ENCODE measurements around the gene TDO2. TPM values are rescaled to one million over a fixed set of nuclear protein-coding genes. Genes with fewer than 3 reads are reported as not detected.

TDO2 gene
- total and polyA plus RNA-seq, 2 of the 13 experiments (the other 11 are each of a cell fraction or from before 2014, with no cell fraction given) = not detected

- no peak for TF ChIP-seq ZNF646 (CRISPR knock-in tag; IDR thresholded peaks at IDR 0.05)
- peak; percentile 32; the same call in 1 of the 2 replicates for TF ChIP-seq RFXAP (CRISPR knock-in tag; IDR thresholded peaks at IDR 0.05; ENCODE audit: borderline replicate concordance)
- no peak for TF ChIP-seq ZNF513 (CRISPR knock-in tag; conservative IDR thresholded peaks at IDR 0.05)
- TF ChIP-seq ZNF563 (CRISPR knock-in tag; IDR thresholded peaks at IDR 0.05) = peak; percentile 92
- no peak for TF ChIP-seq PCBP1 (IDR thresholded peaks at IDR 0.05; ENCODE audit: borderline replicate concordance, low read depth, low read length)
- no peak for TF ChIP-seq RAD21 (CRISPR knock-in tag; IDR thresholded peaks at IDR 0.05)
- peak; percentile 35; the same call in 1 of the 2 replicates for TF ChIP-seq ZNF446 (CRISPR knock-in tag; IDR thresholded peaks at IDR 0.05)
- TF ChIP-seq MTF2 (CRISPR knock-in tag; IDR thresholded peaks at IDR 0.05; ENCODE audit: borderline replicate concordance) = 0 out of 2 replicates have a peak, but pooled peaks have one; percentile 68
- no peak for TF ChIP-seq TAF15 (IDR thresholded peaks at IDR 0.05; ENCODE audit: low read depth, low read length, poor library complexity, severe bottlenecking)
- TF ChIP-seq KDM2A (CRISPR knock-in tag; IDR thresholded peaks at IDR 0.05; ENCODE audit: borderline replicate concordance, low read depth) = peak; percentile 79; the same call in 1 of the 2 replicates
- TF ChIP-seq ZNF329 (CRISPR knock-in tag; IDR thresholded peaks at IDR 0.05; ENCODE audit: low read depth) = no peak
- no peak for TF ChIP-seq CERS6 (CRISPR knock-in tag; IDR thresholded peaks at IDR 0.05)
- no peak for TF ChIP-seq MBD4 (IDR thresholded peaks at IDR 0.05; ENCODE audit: borderline replicate concordance, low read length)
- TF ChIP-seq SRY (CRISPR knock-in tag; IDR thresholded peaks at IDR 0.05) = peak; percentile 33; the same call in 1 of the 2 replicates
- TF ChIP-seq ZNF878 (CRISPR knock-in tag; IDR thresholded peaks at IDR 0.05) = no peak
- TF ChIP-seq DR1 (CRISPR knock-in tag; IDR thresholded peaks at IDR 0.05) = no peak
- 0 out of 2 replicates have a peak, but pooled peaks have one; percentile 29 for TF ChIP-seq ZSCAN20 (CRISPR knock-in tag; IDR thresholded peaks at IDR 0.05; ENCODE audit: borderline replicate concordance)
- no peak for TF ChIP-seq ZNF550 (CRISPR knock-in tag; IDR thresholded peaks at IDR 0.05; ENCODE audit: borderline replicate concordance)
- TF ChIP-seq JUN (CRISPR knock-in tag; IDR thresholded peaks at IDR 0.05) = no peak
Measured at GRCh38 chr4:155953151-155954117, 49.9 kb downstream of the TDO2 start, which contains the start of gene CTSO (continued).

Data from HepG2 (cell line).